GM19035 (cell line): Measurements from ENCODE around the gene BARD1.

ENCODE experiments used
- ATAC-seq: cut with Tn5 transposase; IDR thresholded peaks from one replicate; pipeline ENCODE4 v1.9.1; 2021; ENCODE audit not compliant: unreplicated experiment

The BARD1 gene

GRCh38 chr2:214676421-214677089, 132.9 kb downstream of the BARD1 start:
- no peak for ATAC-seq
